Measurements from ENCODE around the gene STXBP2.

- TF ChIP-seq CTCF (IDR thresholded peaks at IDR 0.05; ENCODE audit: low read depth, low read length) (no peak), EZH2phosphoT487 (IDR thresholded peaks at IDR 0.05; ENCODE audit: low read depth) (no peak)
These were observed 33.0 kb upstream of the STXBP2 start for GRCh38 chr19:7603919-7604318.
